Activated CD4-positive, alpha-beta T cell treated with anti-CD3 and anti-CD28 coated beads for 36 hours (primary cell): ENCODE results near the gene ACVR1. TPM values are rescaled to one million over a fixed set of nuclear protein-coding genes. Genes with fewer than 3 reads are reported as not detected.

Experiments used
- ATAC-seq: fragments of 200-7000 bp; cut with Tn5 transposase; one replicate; pipeline ENCODE4 v1.10.0; 2021; ENCODE audit warnings: mild to moderate bottlenecking, moderate library complexity
- CTCF ChIA-PET: fragments of 350-600 bp; sonication (Branson Sonifier 250); formaldehyde crosslinking; loops from one replicate; lab custom pipeline; 2021; ENCODE audit warnings: antibody characterized with exemption; lab: Charles Lee
- POLR2A ChIA-PET: fragments of 350-600 bp; sonication (Branson Sonifier 250); formaldehyde crosslinking; loops from one replicate; lab custom pipeline; 2021; ENCODE audit warnings: antibody characterized with exemption, inconsistent platforms; lab: Charles Lee
- DNase-seq: peaks from one replicate; pipeline ENCODE4 v3.0.0-alpha.2; 2020
- H3K27ac Mint-ChIP-seq: one replicate; pipeline ENCODE4 v1.8.0; 2021; ENCODE audit warnings: mixed read lengths
- H3K27me3 Mint-ChIP-seq: one replicate; pipeline ENCODE4 v1.8.0; 2021; ENCODE audit warnings: mixed read lengths
- H3K36me3 Mint-ChIP-seq: one replicate; pipeline ENCODE4 v1.8.0; 2021; ENCODE audit warnings: low read depth, mixed read lengths
- H3K4me1 Mint-ChIP-seq: one replicate; pipeline ENCODE4 v1.8.0; 2021; ENCODE audit warnings: mixed read lengths
- H3K4me3 Mint-ChIP-seq: one replicate; pipeline ENCODE4 v1.8.0; 2021; ENCODE audit warnings: mild to moderate bottlenecking, moderate library complexity, mixed read lengths
- H3K9me3 Mint-ChIP-seq: one replicate; pipeline ENCODE4 v1.8.0; 2021; ENCODE audit warnings: low read depth, mixed read lengths
- intact Hi-C, 2 experiments: fragments of 100-400 bp; cut with DNase I in 1 of 2; cut with micrococcal nuclease in 1 of 2; formaldehyde crosslinking; loops; one replicate each; pipeline versions ENCODE4 v1.14.2 to v1.15.1; 2022 to 2024; cut with DNase I, micrococcal nuclease
- total RNA-seq, 2 experiments: library from RNA; stranded (reverse); gene quantifications; one replicate each; pipeline ENCODE4 v1.2.3, GENCODE V29; 2021

ACVR1 gene
- total RNA-seq, 2 experiments from 2014 or later, result 17.1 to 23.0 TPM

DNA sequence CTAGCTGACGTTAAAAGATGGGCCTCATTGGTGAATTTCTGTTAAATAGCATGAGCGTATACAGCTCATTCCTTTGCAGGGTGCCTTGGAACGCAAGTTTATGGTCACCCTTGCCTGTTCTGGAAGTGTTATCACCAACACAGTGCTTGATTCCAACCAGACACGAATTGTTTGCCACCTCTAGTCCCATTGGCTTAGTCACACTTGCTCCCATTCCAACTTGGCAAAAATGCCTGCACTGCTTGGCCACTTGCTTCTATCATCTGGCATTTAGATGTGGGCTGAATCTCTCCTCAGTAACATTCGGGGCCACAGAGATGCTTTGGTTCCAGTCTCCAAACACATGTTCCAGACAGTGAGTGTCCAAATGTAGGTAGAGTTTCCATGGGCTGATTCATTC lies 27.5 kb upstream of the ACVR1 start:
- CTCF ChIA-PET, result interaction anchor here (0.8 to 1.3 kb wide), 3 partner anchors 14 to 109 kb away, joined by 3 to 4 read pairs (median 3); no protein-coding TSS in a partner anchor

GRCh38 chr2:157903151-157903550 lies 27.0 kb upstream of the ACVR1 start:
- no peaks in the 10 kb centered on the region for H3K27me3 Mint-ChIP-seq
- ChIA-PET CTCF (interaction anchor here (0.8 to 1.1 kb wide), 2 partner anchors 14 to 26 kb away, joined by 3 read pairs; no protein-coding TSS in a partner anchor), POLR2A (no interaction called here)
- no peaks in the 10 kb centered on the region for H3K9me3 Mint-ChIP-seq
- intact Hi-C loops, result no loop called here
- H3K36me3 Mint-ChIP-seq, result peaks cover 2% of the 10 kb centered on the region
- H3K4me3 Mint-ChIP-seq, result no peak overlapping the region
- no peak for ATAC-seq
- H3K27ac Mint-ChIP-seq, result no peak overlapping the region
- peaks cover 45% of the 10 kb centered on the region for H3K4me1 Mint-ChIP-seq
- DNase-seq, result no peak

More for the DNA sequence above, 27.5 kb upstream of the ACVR1 start:
- intact Hi-C loops, result no loop called here
- H3K36me3 Mint-ChIP-seq, result peaks cover 2% of the 10 kb centered on the region
- DNase-seq (no peak), ATAC-seq (no peak)
- peaks cover 40% of the 10 kb centered on the region for H3K4me1 Mint-ChIP-seq
- POLR2A ChIA-PET, result no interaction called here
- H3K27ac Mint-ChIP-seq, result no peak overlapping the region
- H3K9me3 Mint-ChIP-seq, result no peaks in the 10 kb centered on the region
- no peaks in the 10 kb centered on the region for H3K27me3 Mint-ChIP-seq
- H3K4me3 Mint-ChIP-seq, result no peak overlapping the region

DNA sequence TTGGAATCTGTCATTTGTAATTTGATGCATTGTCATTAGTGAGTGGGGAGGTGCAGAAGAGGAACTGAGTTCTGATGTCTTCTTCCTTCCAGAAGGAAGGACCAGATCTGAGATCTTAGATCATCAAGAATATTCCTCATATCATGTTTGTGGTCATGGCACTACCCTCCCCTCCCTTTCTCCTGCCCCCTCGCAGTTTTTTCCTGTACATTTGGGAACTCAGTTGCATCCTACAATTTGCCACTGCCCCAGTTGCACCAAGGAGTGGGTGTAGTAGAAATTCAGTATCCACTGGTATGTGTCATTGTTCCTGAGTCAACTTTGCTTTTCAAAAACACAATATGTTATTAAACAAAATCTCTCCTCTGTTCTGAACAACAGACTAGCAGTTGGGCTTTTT lies 26.6 kb upstream of the ACVR1 start:
- Mint-ChIP-seq H3K27me3 (no peaks in the 10 kb centered on the region), H3K9me3 (no peaks in the 10 kb centered on the region), H3K4me3 (no peak overlapping the region), H3K4me1 (peaks cover 50% of the 10 kb centered on the region), H3K27ac (no peak overlapping the region), H3K36me3 (peaks cover 2% of the 10 kb centered on the region)
- ChIA-PET POLR2A (no interaction called here), CTCF (interaction anchor here (0.8 to 1.1 kb wide), 3 partner anchors 15 to 66 kb away, joined by 3 read pairs; no protein-coding TSS in a partner anchor)
- intact Hi-C loops, result no loop called here
- DNase-seq (no peak), ATAC-seq (no peak)

- Mint-ChIP-seq H3K4me1 (peaks cover 61% of the 10 kb centered on the region), H3K4me3 (no peak overlapping the region), H3K27ac (peak overlapping the region; percentile 26), H3K36me3 (peaks cover 6% of the 10 kb centered on the region), H3K27me3 (no peaks in the 10 kb centered on the region), H3K9me3 (no peaks in the 10 kb centered on the region)
- ChIA-PET CTCF (interaction anchor here (0.7 to 4.5 kb wide), 10 partner anchors 9 to 120 kb away, joined by 3 to 30 read pairs (median 4); partner anchors contain the start of gene ACVR1), POLR2A (no interaction called here)
- intact Hi-C loops, result loop anchor here (1.0 to 2.0 kb wide), 2 partner anchors 109 kb away; no protein-coding TSS in a partner anchor
- ATAC-seq, result no peak
- DNase-seq, result peak; percentile 39
These were observed 25.2 kb upstream of the ACVR1 start for GRCh38 chr2:157901325-157901724.

DNA sequence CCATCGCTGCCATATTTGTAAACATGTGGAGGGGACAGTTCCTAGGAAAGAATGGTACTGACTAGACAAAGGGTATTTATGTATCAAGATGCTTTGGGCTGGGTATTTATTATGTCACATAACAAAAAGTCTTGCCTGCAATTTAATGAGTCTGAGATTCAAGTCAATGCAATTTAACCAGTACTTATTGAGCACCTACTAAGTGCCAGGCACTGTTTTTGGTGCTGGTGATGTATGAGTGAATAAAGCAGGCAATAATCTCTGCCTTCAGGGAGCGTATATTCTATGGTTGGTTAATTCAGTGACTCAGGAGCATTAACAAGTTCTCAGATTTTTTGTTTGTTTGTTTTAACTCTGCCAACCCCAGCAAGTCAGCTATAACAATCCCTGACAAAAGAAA lies 24.6 kb upstream of the ACVR1 start:
- ChIA-PET POLR2A (no interaction called here), CTCF (interaction anchor here (0.6 to 4.5 kb wide), 9 partner anchors 8 to 119 kb away, joined by 3 to 30 read pairs (median 3); partner anchors contain the start of gene ACVR1)
- H3K36me3 Mint-ChIP-seq, result peaks cover 9% of the 10 kb centered on the region
- H3K27me3 Mint-ChIP-seq, result no peaks in the 10 kb centered on the region
- H3K9me3 Mint-ChIP-seq, result no peaks in the 10 kb centered on the region
- ATAC-seq (no peak), DNase-seq (no peak)
- intact Hi-C loops, result loop anchor here (1.0 to 2.0 kb wide), 2 partner anchors 110 kb away; no protein-coding TSS in a partner anchor
- H3K27ac Mint-ChIP-seq, result peak overlapping the region; percentile 100
- H3K4me1 Mint-ChIP-seq, result peaks cover 66% of the 10 kb centered on the region
- H3K4me3 Mint-ChIP-seq, result peak overlapping the region; percentile 69

GRCh38 chr2:157900203-157900602 lies 24.1 kb upstream of the ACVR1 start:
- peaks cover 70% of the 10 kb centered on the region for H3K4me1 Mint-ChIP-seq
- peak overlapping the region; percentile 69 for H3K4me3 Mint-ChIP-seq
- intact Hi-C loops, result loop anchor here in 1 of 2 experiments (2.0 kb wide), 1 partner anchor 111 kb away; no protein-coding TSS in a partner anchor

GRCh38 chr2:157899125-157899839 lies 23.2 kb upstream of the ACVR1 start:
- intact Hi-C loops, result loop anchor here (1.0 to 10.0 kb wide), 16 partner anchors 34 to 1567 kb away; partner anchors contain the start of genes ACVR1C (in 2 of the 2), CYTIP (in 1 of the 2) and NR4A2 (in 1 of the 2)
- Mint-ChIP-seq H3K27ac (peak overlapping the region; percentile 100), H3K4me3 (peak overlapping the region; percentile 69), H3K36me3 (peaks cover 9% of the 10 kb centered on the region), H3K4me1 (peaks cover 76% of the 10 kb centered on the region), H3K27me3 (no peaks in the 10 kb centered on the region), H3K9me3 (no peaks in the 10 kb centered on the region)
- ATAC-seq (peak; percentile 37), DNase-seq (peak; percentile 39)
- CTCF ChIA-PET, result interaction anchor here (0.7 to 4.5 kb wide), 11 partner anchors 23 to 1998 kb away, joined by 3 to 30 read pairs (median 4); partner anchors contain the start of gene ACVR1
- POLR2A ChIA-PET, result interaction anchor here (0.5 to 3.0 kb wide), 15 partner anchors 23 to 1296 kb away, joined by 3 to 29 read pairs (median 5); partner anchors contain the start of gene ACVR1

More at GRCh38 chr2:157900203-157900602, 24.1 kb upstream of the ACVR1 start:
- POLR2A ChIA-PET, result interaction anchor here (1.5 to 2.2 kb wide), 2 partner anchors 31 to 423 kb away, joined by 9 to 10 read pairs; no protein-coding TSS in a partner anchor
- no peaks in the 10 kb centered on the region for H3K9me3 Mint-ChIP-seq
- H3K36me3 Mint-ChIP-seq, result peaks cover 9% of the 10 kb centered on the region
- peak overlapping the region; percentile 100 for H3K27ac Mint-ChIP-seq
- ATAC-seq, result no peak
- H3K27me3 Mint-ChIP-seq, result no peaks in the 10 kb centered on the region
- no peak for DNase-seq
- CTCF ChIA-PET, result interaction anchor here (0.6 to 4.5 kb wide), 8 partner anchors 8 to 536 kb away, joined by 3 to 30 read pairs (median 3); partner anchors contain the start of gene ACVR1

DNA sequence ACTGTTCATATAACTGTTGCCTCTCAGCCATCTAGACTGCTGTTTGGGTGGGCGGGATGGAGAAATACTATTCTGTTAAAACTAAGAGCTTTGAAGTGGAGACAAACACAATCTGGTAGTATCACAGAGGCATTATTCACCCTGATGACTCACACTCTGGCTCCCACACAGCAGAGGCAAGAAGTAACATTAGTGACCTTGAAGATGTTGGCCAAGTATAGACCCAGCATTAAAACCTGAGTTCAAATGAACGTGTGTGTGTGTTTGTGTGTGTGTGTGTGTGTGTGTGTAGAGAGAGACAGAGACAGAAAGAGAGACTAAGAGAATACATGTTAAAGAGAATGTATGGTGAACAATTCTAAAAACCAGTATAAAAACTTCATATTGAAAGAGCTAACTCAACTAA lies 22.5 kb upstream of the ACVR1 start:
- peak; percentile 73 for ATAC-seq
- Mint-ChIP-seq H3K27ac (peak overlapping the region; percentile 100), H3K27me3 (no peaks in the 10 kb centered on the region), H3K9me3 (no peaks in the 10 kb centered on the region), H3K4me1 (peaks cover 83% of the 10 kb centered on the region), H3K36me3 (peaks cover 9% of the 10 kb centered on the region), H3K4me3 (peak overlapping the region; percentile 69)
- POLR2A ChIA-PET, result interaction anchor here (0.5 to 3.0 kb wide), 12 partner anchors 22 to 1295 kb away, joined by 3 to 29 read pairs (median 8); partner anchors contain the start of genes ACVR1 and CYTIP
- intact Hi-C loops, result loop anchor here (2.0 to 10.0 kb wide), 11 partner anchors 116 to 1566 kb away; partner anchors contain the start of genes ACVR1C (in 2 of the 2), CYTIP (in 1 of the 2) and NR4A2 (in 1 of the 2)
- DNase-seq, result peak; percentile 86
- CTCF ChIA-PET, result interaction anchor here (0.6 to 4.5 kb wide), 11 partner anchors 10 to 1998 kb away, joined by 3 to 30 read pairs (median 4); partner anchors contain the start of gene ACVR1

GRCh38 chr2:157897106-157897971 lies 21.2 kb upstream of the ACVR1 start:
- CTCF ChIA-PET, result interaction anchor here (0.9 to 4.5 kb wide), 5 partner anchors 9 to 269 kb away, joined by 3 to 30 read pairs (median 3); partner anchors contain the start of gene ACVR1
- no peaks in the 10 kb centered on the region for H3K27me3 Mint-ChIP-seq

GRCh38 chr2:157895531-157895930 lies 19.4 kb upstream of the ACVR1 start:
- Mint-ChIP-seq H3K27me3 (no peaks in the 10 kb centered on the region), H3K4me1 (peaks cover 91% of the 10 kb centered on the region), H3K27ac (peak overlapping the region; percentile 82), H3K4me3 (no peak overlapping the region), H3K9me3 (no peaks in the 10 kb centered on the region), H3K36me3 (peaks cover 9% of the 10 kb centered on the region)
- intact Hi-C loops, result loop anchor here (5.0 to 10.0 kb wide), 7 partner anchors 113 to 1563 kb away; partner anchors contain the start of genes ACVR1C (in 2 of the 2) and NR4A2 (in 1 of the 2)
- CTCF ChIA-PET, result interaction anchor here (0.8 to 1.5 kb wide), 5 partner anchors 19 to 403 kb away, joined by 3 to 5 read pairs (median 3); partner anchors contain the start of gene ACVR1
- ATAC-seq (peak; percentile 31), DNase-seq (peak; percentile 50)
- POLR2A ChIA-PET, result interaction anchor here (0.7 to 1.1 kb wide), 3 partner anchors 19 to 491 kb away, joined by 3 to 6 read pairs (median 3); partner anchors contain the start of gene ACVR1

More at GRCh38 chr2:157897106-157897971, 21.2 kb upstream of the ACVR1 start:
- DNase-seq, result peak; percentile 65
- Mint-ChIP-seq H3K36me3 (peaks cover 9% of the 10 kb centered on the region), H3K27ac (peak overlapping the region; percentile 100), H3K4me1 (peaks cover 85% of the 10 kb centered on the region), H3K4me3 (peak overlapping the region; percentile 69), H3K9me3 (no peaks in the 10 kb centered on the region)
- peak; percentile 36 for ATAC-seq
- POLR2A ChIA-PET, result interaction anchor here (0.6 to 3.0 kb wide), 9 partner anchors 17 to 586 kb away, joined by 3 to 29 read pairs (median 10); partner anchors contain the start of gene ACVR1
- intact Hi-C loops, result loop anchor here (1.0 to 10.0 kb wide), 9 partner anchors 21 to 1565 kb away; partner anchors contain the start of genes ACVR1 (in 2 of the 2), ACVR1C (in 2 of the 2) and NR4A2 (in 1 of the 2)
